ENCODE results near the gene SLCO4C1. TPM values are rescaled to one million over a fixed set of nuclear protein-coding genes. Genes with fewer than 3 reads are reported as not detected.
A peak's percentile ranks its signal among the peaks of the same experiment; 100 is the strongest.

Gene SLCO4C1
- total RNA-seq, 1 donor from 2014 or later: 1.5 TPM

DNA sequence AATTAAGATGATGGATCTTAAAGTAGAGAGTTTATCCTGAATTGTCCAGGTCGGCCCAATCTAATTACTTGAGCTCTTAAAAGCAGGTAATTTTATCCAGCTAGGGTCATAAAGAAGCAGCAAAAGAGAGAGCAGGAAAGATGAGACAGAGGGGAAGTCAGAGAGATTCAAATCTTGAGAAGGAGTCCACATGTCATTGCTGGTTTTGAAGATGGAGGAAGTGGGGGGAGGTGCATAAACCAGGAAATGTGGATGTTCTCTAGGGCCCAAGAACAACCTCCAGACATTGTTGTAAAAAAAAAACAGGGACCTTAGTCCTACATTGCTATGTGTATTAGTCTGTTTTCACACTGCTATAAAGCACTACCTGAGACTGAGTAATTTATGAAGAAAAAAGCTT lies 66.4 kb downstream of the SLCO4C1 start:
- H3K27me3 ChIP-seq (ENCODE audit: control insufficient read depth, insufficient read depth, low read length): no peaks in the 10 kb centered on the region
- H3K36me3 ChIP-seq (ENCODE audit: control insufficient read depth, insufficient read depth, low read length): no peaks in the 10 kb centered on the region
- no peak overlapping the region for H3K4me3 ChIP-seq (ENCODE audit: low read depth, low read length)
- no peak for DNase-seq (ENCODE audit: low read depth)
- TF ChIP-seq, protein P1, sequence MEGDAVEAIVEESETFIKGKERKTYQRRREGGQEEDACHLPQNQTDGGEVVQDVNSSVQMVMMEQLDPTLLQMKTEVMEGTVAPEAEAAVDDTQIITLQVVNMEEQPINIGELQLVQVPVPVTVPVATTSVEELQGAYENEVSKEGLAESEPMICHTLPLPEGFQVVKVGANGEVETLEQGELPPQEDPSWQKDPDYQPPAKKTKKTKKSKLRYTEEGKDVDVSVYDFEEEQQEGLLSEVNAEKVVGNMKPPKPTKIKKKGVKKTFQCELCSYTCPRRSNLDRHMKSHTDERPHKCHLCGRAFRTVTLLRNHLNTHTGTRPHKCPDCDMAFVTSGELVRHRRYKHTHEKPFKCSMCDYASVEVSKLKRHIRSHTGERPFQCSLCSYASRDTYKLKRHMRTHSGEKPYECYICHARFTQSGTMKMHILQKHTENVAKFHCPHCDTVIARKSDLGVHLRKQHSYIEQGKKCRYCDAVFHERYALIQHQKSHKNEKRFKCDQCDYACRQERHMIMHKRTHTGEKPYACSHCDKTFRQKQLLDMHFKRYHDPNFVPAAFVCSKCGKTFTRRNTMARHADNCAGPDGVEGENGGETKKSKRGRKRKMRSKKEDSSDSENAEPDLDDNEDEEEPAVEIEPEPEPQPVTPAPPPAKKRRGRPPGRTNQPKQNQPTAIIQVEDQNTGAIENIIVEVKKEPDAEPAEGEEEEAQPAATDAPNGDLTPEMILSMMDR (IDR thresholded peaks at IDR 0.05; ENCODE audit: insufficient read depth, low read length, poor library complexity, severe bottlenecking): no peak

DNA sequence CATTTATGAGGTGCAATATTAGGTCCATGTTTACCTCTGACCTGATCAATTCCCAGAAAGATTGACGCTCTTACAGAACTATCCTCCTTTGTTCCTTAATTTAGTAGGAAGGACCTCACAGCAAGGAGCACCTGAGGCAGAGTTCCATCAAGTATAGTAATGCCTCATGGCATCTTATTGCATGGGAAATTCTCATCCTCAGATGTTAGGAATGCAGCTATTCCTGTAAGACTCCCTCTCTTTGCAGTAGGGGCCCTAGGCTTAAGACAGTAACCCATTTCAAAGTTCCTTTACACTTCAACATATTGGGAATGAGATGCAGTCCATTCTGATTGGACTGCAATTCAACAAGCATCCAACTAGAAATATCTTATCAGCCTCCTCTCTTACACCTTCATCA lies 69.8 kb downstream of the SLCO4C1 start:
- TF ChIP-seq, protein P1 (IDR thresholded peaks at IDR 0.05; ENCODE audit: insufficient read depth, low read length, poor library complexity, severe bottlenecking): no peak
- Histone ChIP-seq H3K36me3 (ENCODE audit: control insufficient read depth, insufficient read depth, low read length) (no peaks in the 10 kb centered on the region), H3K27me3 (ENCODE audit: control insufficient read depth, insufficient read depth, low read length) (no peaks in the 10 kb centered on the region), H3K4me3 (ENCODE audit: low read depth, low read length) (no peak overlapping the region)
- DNase-seq (ENCODE audit: low read depth): no peak

DNA sequence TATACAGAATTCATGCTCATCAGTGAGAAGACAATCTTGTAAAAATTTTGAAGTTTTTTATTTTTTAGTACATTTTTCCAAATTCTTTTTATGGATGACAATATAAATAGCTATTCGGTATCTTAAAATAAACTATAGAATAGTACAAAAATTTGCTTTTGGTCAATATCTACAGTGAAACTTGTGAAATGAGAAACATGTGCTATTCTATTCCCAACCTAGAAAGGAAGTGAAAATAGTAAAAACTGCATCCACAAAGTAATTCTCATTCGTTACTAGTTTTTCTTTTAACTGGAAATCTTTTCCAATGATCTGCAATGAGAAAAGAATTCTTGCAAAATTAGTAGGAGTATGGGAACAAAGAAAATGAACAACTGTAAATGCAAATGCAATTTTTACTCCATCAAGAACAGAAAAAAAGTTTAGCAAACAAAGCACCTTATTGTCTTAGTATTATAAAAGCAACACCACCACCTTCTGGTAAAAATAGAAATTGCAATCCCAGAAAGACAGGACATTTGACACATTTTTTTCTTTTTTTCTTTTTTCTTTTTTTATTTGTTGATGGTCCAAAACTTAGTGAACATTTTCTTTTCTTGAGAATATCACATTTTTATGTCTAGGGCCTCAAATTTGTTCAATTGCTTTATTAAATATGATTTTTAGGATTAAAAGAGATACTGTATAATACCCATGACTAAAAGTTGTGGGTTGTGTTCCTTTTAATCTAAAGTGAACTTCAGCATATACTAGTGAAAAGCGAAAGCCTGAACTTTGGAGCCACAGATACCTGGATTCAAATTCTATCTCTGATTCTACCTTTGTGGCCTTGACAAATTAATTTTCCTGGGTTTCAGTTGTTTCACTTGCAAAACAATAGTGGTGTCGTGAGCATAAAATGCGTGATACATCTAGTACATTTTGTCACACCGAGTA lies 72.3 kb downstream of the SLCO4C1 start:
- H3K27me3 ChIP-seq (ENCODE audit: control insufficient read depth, insufficient read depth, low read length): no peaks in the 10 kb centered on the region
- DNase-seq (ENCODE audit: low read depth): peak; percentile 4
- H3K36me3 ChIP-seq (ENCODE audit: control insufficient read depth, insufficient read depth, low read length): no peaks in the 10 kb centered on the region
- TF ChIP-seq, protein P1 (IDR thresholded peaks at IDR 0.05; ENCODE audit: insufficient read depth, low read length, poor library complexity, severe bottlenecking): peak; percentile 41
- no peak overlapping the region for H3K4me3 ChIP-seq (ENCODE audit: low read depth, low read length)

DNA sequence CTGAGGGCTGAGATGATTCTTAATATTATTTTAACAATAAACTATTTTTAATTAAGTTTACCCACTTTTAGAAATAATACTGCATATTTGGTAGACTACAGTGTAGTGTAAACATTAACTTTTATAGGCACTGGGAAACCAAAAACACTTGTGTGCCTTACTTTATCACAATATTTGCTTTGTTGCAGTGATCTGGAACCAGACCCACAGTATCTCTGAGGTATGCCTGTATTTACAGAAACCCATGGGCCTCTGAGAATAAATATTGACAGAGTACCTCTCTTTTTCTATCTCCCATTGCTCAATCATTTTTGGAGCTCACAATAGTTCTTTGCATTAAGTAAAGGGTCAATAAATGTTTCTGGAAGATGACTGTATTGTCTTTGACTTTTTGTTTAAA lies 73.3 kb downstream of the SLCO4C1 start:
- TF ChIP-seq, protein P1 (IDR thresholded peaks at IDR 0.05; ENCODE audit: insufficient read depth, low read length, poor library complexity, severe bottlenecking): no peak

DNA sequence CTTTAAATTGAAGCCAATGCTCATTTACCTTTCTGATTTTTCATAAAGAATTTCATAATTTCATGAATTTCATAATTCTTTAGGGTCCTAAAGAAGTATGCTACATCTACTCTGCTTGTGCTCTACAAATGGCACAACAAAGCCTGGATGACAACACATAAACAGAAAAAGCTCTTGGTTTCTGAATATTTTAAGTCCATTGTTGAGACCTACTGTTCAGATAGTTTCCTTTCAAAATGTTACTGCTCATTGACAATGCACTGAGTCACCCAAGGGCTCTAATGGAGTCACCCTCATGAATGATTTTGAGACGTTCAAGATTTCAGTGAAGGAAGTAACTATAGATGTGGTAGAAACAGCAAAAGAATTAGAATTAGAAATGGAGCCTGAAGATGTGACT lies 74.1 kb downstream of the SLCO4C1 start:
- H3K27me3 ChIP-seq (ENCODE audit: control insufficient read depth, insufficient read depth, low read length): no peaks in the 10 kb centered on the region
- no peak for DNase-seq (ENCODE audit: low read depth)
- H3K4me3 ChIP-seq (ENCODE audit: low read depth, low read length): no peak overlapping the region
- H3K36me3 ChIP-seq (ENCODE audit: control insufficient read depth, insufficient read depth, low read length): no peaks in the 10 kb centered on the region
- TF ChIP-seq, protein P1 (IDR thresholded peaks at IDR 0.05; ENCODE audit: insufficient read depth, low read length, poor library complexity, severe bottlenecking): no peak

More for the DNA sequence above, 73.3 kb downstream of the SLCO4C1 start:
- DNase-seq (ENCODE audit: low read depth): no peak
- Histone ChIP-seq H3K4me3 (ENCODE audit: low read depth, low read length) (no peak overlapping the region), H3K36me3 (ENCODE audit: control insufficient read depth, insufficient read depth, low read length) (no peaks in the 10 kb centered on the region), H3K27me3 (ENCODE audit: control insufficient read depth, insufficient read depth, low read length) (no peaks in the 10 kb centered on the region)

All from kidney epithelial cell (primary cell).